Measurements from ENCODE around the gene NAT8L. TPM values are rescaled to one million over a fixed set of nuclear protein-coding genes. Genes with fewer than 3 reads are reported as not detected.

Gene NAT8L
- polyA plus RNA-seq, 1 donor from 2014 or later, result 12.6 TPM

Other genes with a start within 250 kb of the NAT8L start
- 38.9 and 41.7 TPM in 2 replicates for gene LETM1, start 203.2 kb upstream of the NAT8L start, polyA plus RNA-seq
- 51.6 and 52.3 TPM in 2 replicates for gene NSD2, start 187.9 kb upstream of the NAT8L start, polyA plus RNA-seq
- 40.5 and 56.7 TPM in 2 replicates for gene NELFA, start 50.4 kb upstream of the NAT8L start, polyA plus RNA-seq
- gene HAUS3, start 182.8 kb downstream of the NAT8L start, polyA plus RNA-seq, result 29.0 and 34.2 TPM in 2 replicates
- gene POLN, start 182.8 kb downstream of the NAT8L start, polyA plus RNA-seq, result 0.76 and 1.1 TPM in 2 replicates
- 58.4 and 65.4 TPM in 2 replicates for gene MXD4, start 202.8 kb downstream of the NAT8L start, polyA plus RNA-seq

All from neural cell (in vitro differentiated cells).